BE2C (cell line): Measurements from ENCODE around the gene MAP7.
"Not testable (repeated sequence)": the region's sequence is repeated elsewhere in the genome, so short reads cannot be mapped to it uniquely, and the experiment has no call there.

Experiments
- DNase-seq: peaks from one replicate; pipeline ENCODE4 v3.0.0-alpha.2; 2020
- H3K27me3 ChIP-seq: fragments of 250-450 bp; sonication (Bioruptor Pico); 2 replicates; pipeline ENCODE4 v1.5.1; 2020; ENCODE audit warnings: mild to moderate bottlenecking
- H3K36me3 ChIP-seq: fragments of 250-450 bp; sonication (Bioruptor Pico); 2 replicates; pipeline ENCODE4 v1.5.1; 2020; ENCODE audit warnings: mild to moderate bottlenecking
- H3K4me1 ChIP-seq: fragments of 250-450 bp; sonication (Bioruptor Pico); 2 replicates; pipeline ENCODE4 v1.5.1; 2020
- H3K4me3 ChIP-seq: 2 replicates; pipeline ENCODE4 v1.5.1; 2011; ENCODE audit warnings: low read depth, low read length
- H3K9me3 ChIP-seq: fragments of 250-450 bp; sonication (Bioruptor Pico); 2 replicates; pipeline ENCODE4 v1.5.1; 2020
- TF ChIP-seq, protein P1 (sequence below): IDR thresholded peaks from 2 replicates; pipeline ENCODE4 v1.5.1; 2012; ENCODE audit warnings: mild to moderate bottlenecking, low read depth, low read length

The MAP7 gene

DNA sequence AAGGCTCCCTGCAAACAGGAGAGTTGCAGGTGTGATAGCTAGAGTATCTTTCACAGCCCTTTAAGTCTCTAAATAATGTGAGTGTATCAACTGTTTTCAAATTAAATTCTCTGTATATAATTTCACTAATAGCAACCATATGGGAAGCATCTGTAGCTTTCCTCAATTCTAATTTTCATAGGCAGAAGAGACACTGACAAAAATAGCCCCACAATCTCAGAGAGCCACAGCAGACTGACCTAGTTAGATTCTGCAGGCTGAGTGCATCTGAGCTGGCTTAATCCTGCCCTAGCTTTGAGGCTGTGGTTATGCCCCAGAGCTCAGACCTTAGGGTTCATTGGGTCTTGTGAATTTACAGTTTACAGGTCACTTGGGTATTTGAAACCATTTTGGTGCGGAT, 63.9 kb downstream of the MAP7 start:
- Histone ChIP-seq H3K4me3 (no peak overlapping the region), H3K36me3 (no peaks in the 10 kb centered on the region), H3K27me3 (no peaks in the 10 kb centered on the region), H3K9me3 (no peaks in the 10 kb centered on the region), H3K4me1 (peaks cover 11% of the 10 kb centered on the region)
- no peak for DNase-seq
- TF ChIP-seq, protein P1, sequence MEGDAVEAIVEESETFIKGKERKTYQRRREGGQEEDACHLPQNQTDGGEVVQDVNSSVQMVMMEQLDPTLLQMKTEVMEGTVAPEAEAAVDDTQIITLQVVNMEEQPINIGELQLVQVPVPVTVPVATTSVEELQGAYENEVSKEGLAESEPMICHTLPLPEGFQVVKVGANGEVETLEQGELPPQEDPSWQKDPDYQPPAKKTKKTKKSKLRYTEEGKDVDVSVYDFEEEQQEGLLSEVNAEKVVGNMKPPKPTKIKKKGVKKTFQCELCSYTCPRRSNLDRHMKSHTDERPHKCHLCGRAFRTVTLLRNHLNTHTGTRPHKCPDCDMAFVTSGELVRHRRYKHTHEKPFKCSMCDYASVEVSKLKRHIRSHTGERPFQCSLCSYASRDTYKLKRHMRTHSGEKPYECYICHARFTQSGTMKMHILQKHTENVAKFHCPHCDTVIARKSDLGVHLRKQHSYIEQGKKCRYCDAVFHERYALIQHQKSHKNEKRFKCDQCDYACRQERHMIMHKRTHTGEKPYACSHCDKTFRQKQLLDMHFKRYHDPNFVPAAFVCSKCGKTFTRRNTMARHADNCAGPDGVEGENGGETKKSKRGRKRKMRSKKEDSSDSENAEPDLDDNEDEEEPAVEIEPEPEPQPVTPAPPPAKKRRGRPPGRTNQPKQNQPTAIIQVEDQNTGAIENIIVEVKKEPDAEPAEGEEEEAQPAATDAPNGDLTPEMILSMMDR: no peak

DNA sequence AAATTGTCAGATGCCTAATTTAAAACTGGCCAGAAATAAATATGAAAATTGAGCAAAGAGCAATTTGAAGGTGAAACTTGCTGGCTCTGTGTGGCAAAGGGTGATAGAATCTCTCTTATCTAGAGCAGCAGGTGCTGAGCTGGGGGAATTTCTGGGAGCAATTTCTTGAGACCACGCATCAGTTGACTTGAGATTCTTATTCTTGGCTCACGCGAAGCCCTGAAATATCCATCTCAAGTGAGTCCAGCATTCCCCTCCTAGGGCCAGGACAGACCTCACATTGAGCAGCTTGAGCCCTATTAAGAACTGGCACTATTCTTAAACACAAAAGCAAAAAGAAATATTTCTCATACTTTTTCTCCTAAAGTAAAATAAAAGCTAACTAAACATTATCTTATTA, 66.3 kb downstream of the MAP7 start:
- TF ChIP-seq, protein P1: no peak
- Histone ChIP-seq H3K4me1 (peaks cover 5% of the 10 kb centered on the region), H3K36me3 (no peaks in the 10 kb centered on the region), H3K27me3 (no peaks in the 10 kb centered on the region), H3K9me3 (no peaks in the 10 kb centered on the region), H3K4me3 (no peak overlapping the region)
- no peak for DNase-seq

GRCh38 chr6:136483005-136483404, 67.2 kb downstream of the MAP7 start:
- not testable (repeated sequence) for H3K9me3 ChIP-seq, H3K4me3 ChIP-seq, H3K36me3 ChIP-seq, DNase-seq, H3K27me3 ChIP-seq, H3K4me1 ChIP-seq

- Histone ChIP-seq H3K9me3 (no peaks in the 10 kb centered on the region), H3K4me1 (peaks cover 5% of the 10 kb centered on the region), H3K4me3 (no peak overlapping the region), H3K36me3 (no peaks in the 10 kb centered on the region), H3K27me3 (no peaks in the 10 kb centered on the region)
- DNase-seq: no peak
- TF ChIP-seq, protein P1: no peak
These were observed 72.7 kb downstream of the MAP7 start for GRCh38 chr6:136477548-136477947.

GRCh38 chr6:136475686-136476085, 74.5 kb downstream of the MAP7 start:
- no peak for DNase-seq
- Histone ChIP-seq H3K9me3 (no peaks in the 10 kb centered on the region), H3K4me1 (peaks cover 5% of the 10 kb centered on the region), H3K36me3 (no peaks in the 10 kb centered on the region), H3K4me3 (no peak overlapping the region), H3K27me3 (no peaks in the 10 kb centered on the region)
- TF ChIP-seq, protein P1: no peak

GRCh38 chr6:136474241-136474640, 76.0 kb downstream of the MAP7 start:
- Histone ChIP-seq H3K9me3 (no peaks in the 10 kb centered on the region), H3K4me3 (no peak overlapping the region), H3K36me3 (no peaks in the 10 kb centered on the region), H3K27me3 (no peaks in the 10 kb centered on the region), H3K4me1 (peaks cover 3% of the 10 kb centered on the region; the same call in 1 of the 2 replicates)
- no peak for DNase-seq
- TF ChIP-seq, protein P1: no peak

GRCh38 chr6:136471922-136472321, 78.3 kb downstream of the MAP7 start:
- H3K4me3 ChIP-seq: no peak overlapping the region
- no peak for DNase-seq

More at GRCh38 chr6:136471922-136472321, 78.3 kb downstream of the MAP7 start:
- Histone ChIP-seq H3K4me1 (peaks cover 10% of the 10 kb centered on the region), H3K36me3 (no peaks in the 10 kb centered on the region), H3K9me3 (no peaks in the 10 kb centered on the region), H3K27me3 (no peaks in the 10 kb centered on the region)
- TF ChIP-seq, protein P1: no peak
